Trophoblast cell (in vitro differentiated cells and primary cell): ENCODE data around the gene WDR20.

ENCODE experiments used
- DNase-seq, 2 donors: peaks; one replicate each; pipeline ENCODE4 v3.0.0-alpha.2; 2016
- H2AFZ ChIP-seq: 2 replicates; pipeline ENCODE4 v1.6.1; 2013; ENCODE audit warnings: low read length, moderate library complexity, mild to moderate bottlenecking; ENCODE audit not compliant: insufficient read depth, poor library complexity
- H2AK5ac ChIP-seq: 2 replicates; pipeline ENCODE4 v1.6.1; 2013; ENCODE audit warnings: mild to moderate bottlenecking, low read length
- H2BK120ac ChIP-seq: 2 replicates; pipeline ENCODE4 v1.6.1; 2013; ENCODE audit warnings: low read length, mild to moderate bottlenecking, moderate library complexity; ENCODE audit not compliant: insufficient read depth, poor library complexity
- H2BK12ac ChIP-seq: 2 replicates; pipeline ENCODE4 v1.6.1; 2013; ENCODE audit warnings: mild to moderate bottlenecking, low read length, moderate library complexity
- H2BK5ac ChIP-seq: 2 replicates; pipeline ENCODE4 v1.6.1; 2013; ENCODE audit warnings: low read length, low read depth, moderate library complexity, mild to moderate bottlenecking; ENCODE audit not compliant: poor library complexity
- H3K14ac ChIP-seq: 2 replicates; pipeline ENCODE4 v1.6.1; 2013; ENCODE audit warnings: mild to moderate bottlenecking, low read length
- H3K18ac ChIP-seq: 2 replicates; pipeline ENCODE4 v1.6.1; 2013; ENCODE audit warnings: mild to moderate bottlenecking, low read length
- H3K23ac ChIP-seq: 2 replicates; pipeline ENCODE4 v1.6.1; 2013; ENCODE audit warnings: low read length
- H3K27ac ChIP-seq: 2 replicates; pipeline ENCODE4 v1.5.1; 2013; ENCODE audit warnings: low read depth, mild to moderate bottlenecking, inconsistent platforms, low read length, moderate library complexity
- H3K27me3 ChIP-seq: 2 replicates; pipeline ENCODE4 v1.6.1; 2013; ENCODE audit warnings: inconsistent platforms, mild to moderate bottlenecking, low read length, moderate library complexity; ENCODE audit not compliant: insufficient read depth
- H3K36me3 ChIP-seq, 2 experiments: 1 replicate in 1 of 2; 2 replicates in 1 of 2; pipeline ENCODE4 v1.6.1; 2013; ENCODE audit warnings: low read length in 2 of 2, mild to moderate bottlenecking in 2 of 2, moderate library complexity in 1 of 2; ENCODE audit not compliant: insufficient read depth in 2 of 2, control insufficient read depth in 1 of 2
- H3K4ac ChIP-seq: 2 replicates; pipeline ENCODE4 v1.6.1; 2013; ENCODE audit warnings: low read depth, mild to moderate bottlenecking, low read length, moderate library complexity
- H3K4me1 ChIP-seq, 2 experiments: 1 replicate in 1 of 2; 2 replicates in 1 of 2; pipeline ENCODE4 v1.6.1; 2013; ENCODE audit warnings: low read length in 2 of 2, mild to moderate bottlenecking in 2 of 2, moderate library complexity in 1 of 2; ENCODE audit not compliant: insufficient read depth in 2 of 2, control insufficient read depth in 1 of 2
- H3K4me2 ChIP-seq: 2 replicates; pipeline ENCODE4 v1.6.1; 2013; ENCODE audit warnings: inconsistent platforms, mild to moderate bottlenecking, low read length, moderate library complexity
- H3K4me3 ChIP-seq: 2 replicates; pipeline ENCODE4 v1.5.1; 2013; ENCODE audit warnings: mild to moderate bottlenecking, low read depth, low read length, inconsistent platforms
- H3K79me1 ChIP-seq: one replicate; pipeline ENCODE4 v1.6.1; 2013; ENCODE audit warnings: low read length
- H3K79me2 ChIP-seq: 2 replicates; pipeline ENCODE4 v1.6.1; 2013; ENCODE audit warnings: low read length, mild to moderate bottlenecking; ENCODE audit not compliant: control insufficient read depth, insufficient read depth, poor library complexity
- H3K9ac ChIP-seq: 2 replicates; pipeline ENCODE4 v1.6.1; 2013; ENCODE audit warnings: mild to moderate bottlenecking, low read length
- H3K9me3 ChIP-seq: 2 replicates; pipeline ENCODE4 v1.6.1; 2013; ENCODE audit warnings: low read depth, mild to moderate bottlenecking, control low read depth, inconsistent platforms, low read length; ENCODE audit not compliant: insufficient read depth
- H4K12ac ChIP-seq: 2 replicates; pipeline ENCODE4 v1.6.1; 2013; ENCODE audit warnings: low read depth, mild to moderate bottlenecking, low read length, moderate library complexity
- H4K8ac ChIP-seq: 2 replicates; pipeline ENCODE4 v1.6.1; 2013; ENCODE audit warnings: low read depth, mild to moderate bottlenecking, low read length, moderate library complexity
- H4K91ac ChIP-seq: one replicate; pipeline ENCODE4 v1.6.1; 2013; ENCODE audit warnings: low read depth, mild to moderate bottlenecking, low read length, moderate library complexity
- WGBS: extraction: QIAGEN DNeasy Blood & Tissue Kit; methylation state at CpG from one replicate; pipeline ENCODE4 v1.1.7; 2013; ENCODE audit warnings: missing lambda C conversion rate; ENCODE audit not compliant: insufficient read length, insufficient coverage; ENCODE audit errors: extremely low coverage; 5-methylcytosine and 5-hydroxymethylcytosine counted together

The WDR20 gene

DNA sequence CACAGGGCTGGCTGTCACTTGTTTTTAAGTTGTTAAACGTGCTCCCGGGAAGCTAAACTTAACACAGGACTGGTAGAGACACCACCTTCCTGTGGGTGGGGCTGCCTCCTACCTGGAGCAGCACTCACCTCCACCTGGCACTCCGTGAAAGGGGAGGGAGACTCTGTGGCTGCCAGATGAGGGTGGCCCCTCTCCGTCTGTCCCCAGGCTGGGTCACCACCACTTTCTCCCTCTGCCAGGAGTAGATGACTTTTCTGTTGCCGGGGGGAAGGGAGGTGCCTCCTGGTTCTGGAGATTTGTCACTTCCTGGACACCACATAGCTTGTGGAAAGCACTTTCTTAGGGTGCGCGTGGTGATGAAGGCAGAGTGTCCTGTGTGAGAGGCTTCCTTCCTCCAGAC is 81.3 kb downstream of the WDR20 start:
- Histone ChIP-seq H3K14ac (no peak overlapping the region), H3K36me3 (peaks cover 12 to 17% of the 10 kb centered on the region in 2 experiments), H3K9ac (no peak overlapping the region), H3K4me3 (no peak overlapping the region), H2BK120ac (no peak overlapping the region), H4K8ac (no peak overlapping the region), H4K91ac (no peak overlapping the region), H3K23ac (no peak overlapping the region), H3K4me1 (no peaks in the 10 kb centered on the region), H3K4ac (no peak overlapping the region), H2AFZ (no peak overlapping the region), H3K9me3 (no peaks in the 10 kb centered on the region), H3K79me2 (no peaks in the 10 kb centered on the region), H3K27me3 (no peaks in the 10 kb centered on the region), H2BK5ac (no peak overlapping the region), H4K12ac (no peak overlapping the region), H3K79me1 (no peaks in the 10 kb centered on the region), H3K4me2 (no peak overlapping the region), H2BK12ac (no peak overlapping the region), H2AK5ac (no peak overlapping the region), H3K18ac (no peak overlapping the region), H3K27ac (no peak overlapping the region)
- no peak for DNase-seq
- WGBS = no CpG with 5 or more reads among the region's 7 CpGs

GRCh38 chr14:102222009-102222575 is 82.4 kb downstream of the WDR20 start:
- Histone ChIP-seq H3K79me1 (no peaks in the 10 kb centered on the region), H3K4ac (no peak overlapping the region), H4K91ac (no peak overlapping the region), H4K8ac (no peak overlapping the region), H2BK5ac (no peak overlapping the region), H3K9ac (no peak overlapping the region), H3K9me3 (no peaks in the 10 kb centered on the region), H3K36me3 (peaks cover 12 to 15% of the 10 kb centered on the region in 2 experiments), H3K4me1 (no peaks in the 10 kb centered on the region), H3K27ac (no peak overlapping the region), H3K23ac (no peak overlapping the region), H3K18ac (no peak overlapping the region), H3K14ac (no peak overlapping the region), H3K4me2 (no peak overlapping the region), H3K27me3 (no peaks in the 10 kb centered on the region), H4K12ac (no peak overlapping the region), H2BK12ac (no peak overlapping the region), H3K79me2 (no peaks in the 10 kb centered on the region), H2AK5ac (no peak overlapping the region), H2BK120ac (no peak overlapping the region), H3K4me3 (no peak overlapping the region), H2AFZ (no peak overlapping the region)
- WGBS = no CpG with 5 or more reads among the region's 13 CpGs
- DNase-seq = no peak

DNA sequence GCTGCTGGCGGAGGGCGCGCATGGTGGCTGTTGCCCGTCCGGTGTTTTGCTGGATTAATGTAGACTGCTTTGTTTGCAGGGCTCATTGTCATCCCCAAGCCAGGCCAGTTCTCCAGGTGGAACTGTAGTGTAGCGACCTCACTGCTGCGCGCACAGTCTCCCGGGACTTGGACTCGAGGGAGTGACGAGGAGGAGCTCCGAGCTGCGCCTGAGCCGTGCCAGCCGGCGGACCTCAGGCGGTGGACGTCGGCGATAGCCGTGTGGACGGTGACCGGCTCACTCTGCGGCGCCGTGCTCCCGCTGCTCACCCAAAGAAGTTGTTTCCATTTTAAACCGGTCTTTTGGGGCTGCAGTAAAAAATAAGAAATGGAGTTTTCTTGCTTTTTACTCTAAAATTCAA is 83.1 kb downstream of the WDR20 start:
- Histone ChIP-seq H3K9me3 (no peaks in the 10 kb centered on the region), H3K27me3 (no peaks in the 10 kb centered on the region), H3K79me2 (no peaks in the 10 kb centered on the region), H3K36me3 (peaks cover 9 to 10% of the 10 kb centered on the region in 2 experiments), H3K9ac (no peak overlapping the region), H4K8ac (no peak overlapping the region), H2BK5ac (no peak overlapping the region), H2AFZ (no peak overlapping the region), H3K4me1 (no peaks in the 10 kb centered on the region), H3K4me2 (no peak overlapping the region), H3K4ac (no peak overlapping the region), H4K91ac (no peak overlapping the region), H3K27ac (no peak overlapping the region), H2BK12ac (no peak overlapping the region), H3K23ac (no peak overlapping the region), H4K12ac (no peak overlapping the region), H3K4me3 (no peak overlapping the region), H2BK120ac (no peak overlapping the region), H3K14ac (no peak overlapping the region), H3K79me1 (no peaks in the 10 kb centered on the region), H2AK5ac (no peak overlapping the region), H3K18ac (no peak overlapping the region)
- DNase-seq = no peak
- no CpG with 5 or more reads among the region's 28 CpGs for WGBS

- H3K4me1 ChIP-seq = no peaks in the 10 kb centered on the region
- no peak overlapping the region for H3K27ac ChIP-seq
- H3K4me2 ChIP-seq = no peak overlapping the region
- no peak for DNase-seq
- no peak overlapping the region for H3K23ac ChIP-seq
- no peak overlapping the region for H3K9ac ChIP-seq
- no peaks in the 10 kb centered on the region for H3K9me3 ChIP-seq
- H4K8ac ChIP-seq = no peak overlapping the region
- no peak overlapping the region for H2BK5ac ChIP-seq
- no peak overlapping the region for H2AFZ ChIP-seq
- no peaks in the 10 kb centered on the region for H3K27me3 ChIP-seq
- H4K12ac ChIP-seq = no peak overlapping the region
- no peak overlapping the region for H3K14ac ChIP-seq
- no peak overlapping the region for H2AK5ac ChIP-seq
- H3K79me1 ChIP-seq = no peaks in the 10 kb centered on the region
- H3K18ac ChIP-seq = no peak overlapping the region
- no peak overlapping the region for H3K4me3 ChIP-seq
- peaks cover 7 to 10% of the 10 kb centered on the region in 2 experiments for H3K36me3 ChIP-seq
- no peaks in the 10 kb centered on the region for H3K79me2 ChIP-seq
- no CpG with 5 or more reads among the region's 6 CpGs for WGBS
- H2BK120ac ChIP-seq = no peak overlapping the region
- no peak overlapping the region for H2BK12ac ChIP-seq
- no peak overlapping the region for H4K91ac ChIP-seq
- H3K4ac ChIP-seq = no peak overlapping the region
These were observed 84.0 kb downstream of the WDR20 start for GRCh38 chr14:102223682-102224081.
